HG02678 (cell line): ENCODE results near the gene NBEA.

Experiments used
- ATAC-seq: cut with Tn5 transposase; IDR thresholded peaks from one replicate; pipeline ENCODE4 v1.9.1; 2021; ENCODE audit warnings: mild to moderate bottlenecking, moderate library complexity; ENCODE audit not compliant: unreplicated experiment

The NBEA gene

GRCh38 chr13:35471706-35472322, 529.7 kb downstream of the NBEA start:
- no peak for ATAC-seq

- ATAC-seq, result no peak
Observed at GRCh38 chr13:35472323-35472881, 530.3 kb downstream of the NBEA start.

GRCh38 chr13:35473206-35473775, 531.2 kb downstream of the NBEA start:
- no peak for ATAC-seq

GRCh38 chr13:35473802-35474201, 531.7 kb downstream of the NBEA start:
- ATAC-seq, result no peak

GRCh38 chr13:35474496-35475211, 532.6 kb downstream of the NBEA start:
- no peak for ATAC-seq

- ATAC-seq, result no peak
Observed at GRCh38 chr13:35475212-35475959, 533.3 kb downstream of the NBEA start.

GRCh38 chr13:35475960-35476943, 534.2 kb downstream of the NBEA start, which contains the start of gene MAB21L1:
MAB21L1 (minus strand) TSS chr13:35476689; CDS start chr13:35476138, 551 bp downstream.
- ATAC-seq, result no peak

- no peak for ATAC-seq
Observed at GRCh38 chr13:35477386-35477946, 535.4 kb downstream of the NBEA start.

GRCh38 chr13:35478271-35479037, 536.4 kb downstream of the NBEA start:
- no peak for ATAC-seq

GRCh38 chr13:35479038-35479492, 537.0 kb downstream of the NBEA start:
- ATAC-seq, result no peak

- no peak for ATAC-seq
Observed at GRCh38 chr13:35479706-35480105, 537.6 kb downstream of the NBEA start.

- ATAC-seq, result no peak
Observed at GRCh38 chr13:35480346-35480745, 538.3 kb downstream of the NBEA start.

GRCh38 chr13:35481777-35482176, 539.7 kb downstream of the NBEA start:
- no peak for ATAC-seq

GRCh38 chr13:35482527-35482926, 540.5 kb downstream of the NBEA start:
- ATAC-seq, result no peak

GRCh38 chr13:35483761-35484160, 541.7 kb downstream of the NBEA start:
- ATAC-seq, result no peak

GRCh38 chr13:35484384-35484783, 542.3 kb downstream of the NBEA start:
- no peak for ATAC-seq

- no peak for ATAC-seq
Observed at GRCh38 chr13:35485424-35485823, 543.4 kb downstream of the NBEA start.

- no peak for ATAC-seq
Observed at GRCh38 chr13:35489050-35489449, 547.0 kb downstream of the NBEA start.

- no peak for ATAC-seq
Observed at GRCh38 chr13:35496006-35496405, 553.9 kb downstream of the NBEA start.
